ENCODE results near the gene CD82. TPM values are rescaled to one million over a fixed set of nuclear protein-coding genes. Genes with fewer than 3 reads are reported as not detected.

Gene CD82
- total RNA-seq, 1 donor from 2014 or later: 144 TPM

GRCh38 chr11:44564670-44565210 is 723 bp upstream of the CD82 start:
- no peaks in the 10 kb centered on the region for H3K9me3 ChIP-seq
- peak overlapping the region; percentile 97 for H3K27ac ChIP-seq
- TF ChIP-seq CTCF (IDR thresholded peaks at IDR 0.05): no peak
- H3K27me3 ChIP-seq: no peaks in the 10 kb centered on the region
- H3K36me3 ChIP-seq: no peaks in the 10 kb centered on the region
- DNase-seq (peak; percentile 90), ATAC-seq (peak; percentile 42)
- H3K4me1 ChIP-seq: peaks cover 53% of the 10 kb centered on the region
- H3K4me3 ChIP-seq: peak overlapping the region; percentile 40
- intact Hi-C loops (cut with DNase I): no loop called here

- intact Hi-C loops (cut with DNase I): no loop called here
- Histone ChIP-seq H3K4me3 (peak overlapping the region; percentile 66), H3K9me3 (no peaks in the 10 kb centered on the region), H3K27ac (peak overlapping the region; percentile 80), H3K4me1 (peaks cover 67% of the 10 kb centered on the region), H3K36me3 (no peaks in the 10 kb centered on the region), H3K27me3 (no peaks in the 10 kb centered on the region)
- ATAC-seq: no peak
- no peak for TF ChIP-seq CTCF (IDR thresholded peaks at IDR 0.05)
- DNase-seq: no peak
These were observed 788 bp downstream of the CD82 start for GRCh38 chr11:44565953-44566949.

- H3K4me3 ChIP-seq: peak overlapping the region; percentile 66
- H3K27ac ChIP-seq: peak overlapping the region; percentile 80
- H3K9me3 ChIP-seq: no peaks in the 10 kb centered on the region
- no peaks in the 10 kb centered on the region for H3K36me3 ChIP-seq
- peaks cover 76% of the 10 kb centered on the region for H3K4me1 ChIP-seq
- no peaks in the 10 kb centered on the region for H3K27me3 ChIP-seq
- no peak for ATAC-seq
- intact Hi-C loops (cut with DNase I): no loop called here
- no peak for TF ChIP-seq CTCF (IDR thresholded peaks at IDR 0.05)
- DNase-seq: no peak
These were observed 1.8 kb downstream of the CD82 start for GRCh38 chr11:44566952-44567875.

- Histone ChIP-seq H3K4me1 (peaks cover 82% of the 10 kb centered on the region), H3K27ac (peak overlapping the region; percentile 80), H3K9me3 (no peaks in the 10 kb centered on the region), H3K27me3 (no peaks in the 10 kb centered on the region), H3K36me3 (no peaks in the 10 kb centered on the region), H3K4me3 (peak overlapping the region; percentile 66)
- DNase-seq (no peak), ATAC-seq (no peak)
- TF ChIP-seq CTCF (IDR thresholded peaks at IDR 0.05): no peak
- intact Hi-C loops (cut with DNase I): no loop called here
These were observed 2.4 kb downstream of the CD82 start for GRCh38 chr11:44567876-44568256.

GRCh38 chr11:44568331-44568657 is 2.8 kb downstream of the CD82 start:
- no peak for ATAC-seq
- intact Hi-C loops (cut with DNase I): no loop called here
- no peaks in the 10 kb centered on the region for H3K9me3 ChIP-seq
- H3K27ac ChIP-seq: peak overlapping the region; percentile 80
- TF ChIP-seq CTCF (IDR thresholded peaks at IDR 0.05): no peak
- H3K27me3 ChIP-seq: no peaks in the 10 kb centered on the region
- H3K36me3 ChIP-seq: no peaks in the 10 kb centered on the region
- DNase-seq: no peak
- H3K4me3 ChIP-seq: peak overlapping the region; percentile 66
- peaks cover 86% of the 10 kb centered on the region for H3K4me1 ChIP-seq

Data from upper lobe of right lung (tissue), 1 donor.